HEK293 (cell line): ENCODE measurements around the gene FOXF1.

Experiments used
- BCL11A ChIP-seq: fragments of 450-650 bp; formaldehyde crosslinking; IDR thresholded peaks from 2 replicates; pipeline ENCODE4 v1.5.1; 2016; ENCODE audit warnings: low read depth, missing biosample characterization, missing genetic modification characterization
- YY1 ChIP-seq: fragments of 450-650 bp; formaldehyde crosslinking; IDR thresholded peaks from 2 replicates; pipeline ENCODE4 v1.5.1; 2018; ENCODE audit warnings: missing biosample characterization, missing genetic modification characterization
- ZNF24 ChIP-seq: fragments of 450-650 bp; formaldehyde crosslinking; IDR thresholded peaks from 2 replicates; pipeline ENCODE4 v1.5.1; 2016; ENCODE audit warnings: missing biosample characterization, missing genetic modification characterization
- ZNF350 ChIP-seq: fragments of 450-650 bp; formaldehyde crosslinking; IDR thresholded peaks from 2 replicates; pipeline ENCODE4 v1.5.0; 2017; ENCODE audit warnings: missing biosample characterization, mild to moderate bottlenecking, missing genetic modification characterization
- ZNF394 ChIP-seq: fragments of 450-650 bp; formaldehyde crosslinking; IDR thresholded peaks from 2 replicates; pipeline ENCODE4 v1.5.1; 2016; ENCODE audit warnings: missing biosample characterization, missing genetic modification characterization, mild to moderate bottlenecking, moderate library complexity, borderline replicate concordance
- ZNF548 ChIP-seq: fragments of 450-650 bp; formaldehyde crosslinking; IDR thresholded peaks from 2 replicates; pipeline ENCODE4 v1.5.1; 2016; ENCODE audit warnings: missing biosample characterization, missing genetic modification characterization
- ZNF624 ChIP-seq: fragments of 450-650 bp; formaldehyde crosslinking; IDR thresholded peaks from 2 replicates; pipeline ENCODE4 v1.5.1; 2017; ENCODE audit warnings: missing biosample characterization, missing genetic modification characterization
- ZNF707 ChIP-seq: fragments of 450-650 bp; formaldehyde crosslinking; IDR thresholded peaks from 2 replicates; pipeline ENCODE4 v1.5.1; 2016; ENCODE audit warnings: missing biosample characterization, missing genetic modification characterization
- TF ChIP-seq, protein P1 (sequence below): fragments of 450-650 bp; formaldehyde crosslinking; IDR thresholded peaks from 2 replicates; pipeline ENCODE4 v1.5.1; 2016; ENCODE audit warnings: missing biosample characterization, missing genetic modification characterization
- TF ChIP-seq, protein P2 (sequence below): fragments of 450-650 bp; formaldehyde crosslinking; IDR thresholded peaks from 2 replicates; pipeline ENCODE4 v1.5.1; 2016; ENCODE audit warnings: missing biosample characterization, missing genetic modification characterization
- TF ChIP-seq, protein P3 (sequence below): fragments of 450-650 bp; formaldehyde crosslinking; optimal IDR thresholded peaks from 2 replicates; pipeline ENCODE3; 2016; ENCODE audit warnings: missing biosample characterization, mild to moderate bottlenecking, missing genetic modification characterization
- TF ChIP-seq, protein P4 (sequence below): fragments of 450-650 bp; formaldehyde crosslinking; IDR thresholded peaks from 2 replicates; pipeline ENCODE4 v1.5.1; 2017; ENCODE audit warnings: missing biosample characterization, missing genetic modification characterization

DNA sequence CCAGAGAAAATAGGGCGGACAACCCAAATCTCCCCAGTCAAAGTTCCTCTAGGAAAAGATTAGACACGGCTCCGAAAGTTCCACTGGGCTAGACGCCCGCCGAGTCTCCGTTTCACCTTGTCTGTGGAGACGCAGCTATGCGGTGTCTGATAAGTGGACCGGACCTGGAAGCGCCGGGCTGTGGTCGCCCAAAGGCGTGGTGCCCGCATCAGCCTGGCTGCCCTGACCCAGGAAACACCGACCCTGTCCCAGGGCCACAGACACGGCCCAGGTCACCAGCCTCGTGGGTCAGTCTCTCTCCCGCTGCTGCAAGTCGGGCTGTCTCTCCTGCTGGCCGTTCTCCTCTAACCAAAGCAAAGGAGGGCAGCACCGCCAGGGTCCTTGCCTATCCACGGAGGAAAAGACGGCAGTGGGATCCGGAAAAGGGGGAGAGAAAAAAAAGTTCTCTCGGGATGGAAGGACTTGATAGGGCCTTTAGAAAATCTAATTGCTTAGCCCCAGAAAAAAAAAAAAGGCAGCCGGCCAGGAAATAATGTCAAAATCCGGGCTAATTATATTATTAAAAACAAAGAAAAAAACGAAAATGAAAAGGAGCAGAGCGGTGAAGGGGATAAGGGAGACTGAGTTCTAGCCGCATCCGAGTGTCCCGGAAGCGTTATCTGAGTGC lies 13.9 kb upstream of the FOXF1 start:
- TF ChIP-seq, protein P1, sequence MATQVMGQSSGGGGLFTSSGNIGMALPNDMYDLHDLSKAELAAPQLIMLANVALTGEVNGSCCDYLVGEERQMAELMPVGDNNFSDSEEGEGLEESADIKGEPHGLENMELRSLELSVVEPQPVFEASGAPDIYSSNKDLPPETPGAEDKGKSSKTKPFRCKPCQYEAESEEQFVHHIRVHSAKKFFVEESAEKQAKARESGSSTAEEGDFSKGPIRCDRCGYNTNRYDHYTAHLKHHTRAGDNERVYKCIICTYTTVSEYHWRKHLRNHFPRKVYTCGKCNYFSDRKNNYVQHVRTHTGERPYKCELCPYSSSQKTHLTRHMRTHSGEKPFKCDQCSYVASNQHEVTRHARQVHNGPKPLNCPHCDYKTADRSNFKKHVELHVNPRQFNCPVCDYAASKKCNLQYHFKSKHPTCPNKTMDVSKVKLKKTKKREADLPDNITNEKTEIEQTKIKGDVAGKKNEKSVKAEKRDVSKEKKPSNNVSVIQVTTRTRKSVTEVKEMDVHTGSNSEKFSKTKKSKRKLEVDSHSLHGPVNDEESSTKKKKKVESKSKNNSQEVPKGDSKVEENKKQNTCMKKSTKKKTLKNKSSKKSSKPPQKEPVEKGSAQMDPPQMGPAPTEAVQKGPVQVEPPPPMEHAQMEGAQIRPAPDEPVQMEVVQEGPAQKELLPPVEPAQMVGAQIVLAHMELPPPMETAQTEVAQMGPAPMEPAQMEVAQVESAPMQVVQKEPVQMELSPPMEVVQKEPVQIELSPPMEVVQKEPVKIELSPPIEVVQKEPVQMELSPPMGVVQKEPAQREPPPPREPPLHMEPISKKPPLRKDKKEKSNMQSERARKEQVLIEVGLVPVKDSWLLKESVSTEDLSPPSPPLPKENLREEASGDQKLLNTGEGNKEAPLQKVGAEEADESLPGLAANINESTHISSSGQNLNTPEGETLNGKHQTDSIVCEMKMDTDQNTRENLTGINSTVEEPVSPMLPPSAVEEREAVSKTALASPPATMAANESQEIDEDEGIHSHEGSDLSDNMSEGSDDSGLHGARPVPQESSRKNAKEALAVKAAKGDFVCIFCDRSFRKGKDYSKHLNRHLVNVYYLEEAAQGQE (tag by site-specific recombination), result no peak
- TF ChIP-seq ZNF24 (tag by site-specific recombination), result no peak
- TF ChIP-seq, protein P2, sequence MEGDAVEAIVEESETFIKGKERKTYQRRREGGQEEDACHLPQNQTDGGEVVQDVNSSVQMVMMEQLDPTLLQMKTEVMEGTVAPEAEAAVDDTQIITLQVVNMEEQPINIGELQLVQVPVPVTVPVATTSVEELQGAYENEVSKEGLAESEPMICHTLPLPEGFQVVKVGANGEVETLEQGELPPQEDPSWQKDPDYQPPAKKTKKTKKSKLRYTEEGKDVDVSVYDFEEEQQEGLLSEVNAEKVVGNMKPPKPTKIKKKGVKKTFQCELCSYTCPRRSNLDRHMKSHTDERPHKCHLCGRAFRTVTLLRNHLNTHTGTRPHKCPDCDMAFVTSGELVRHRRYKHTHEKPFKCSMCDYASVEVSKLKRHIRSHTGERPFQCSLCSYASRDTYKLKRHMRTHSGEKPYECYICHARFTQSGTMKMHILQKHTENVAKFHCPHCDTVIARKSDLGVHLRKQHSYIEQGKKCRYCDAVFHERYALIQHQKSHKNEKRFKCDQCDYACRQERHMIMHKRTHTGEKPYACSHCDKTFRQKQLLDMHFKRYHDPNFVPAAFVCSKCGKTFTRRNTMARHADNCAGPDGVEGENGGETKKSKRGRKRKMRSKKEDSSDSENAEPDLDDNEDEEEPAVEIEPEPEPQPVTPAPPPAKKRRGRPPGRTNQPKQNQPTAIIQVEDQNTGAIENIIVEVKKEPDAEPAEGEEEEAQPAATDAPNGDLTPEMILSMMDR (tag by site-specific recombination), result no peak
- TF ChIP-seq BCL11A, result no peak
- no peak for TF ChIP-seq YY1 (tag by site-specific recombination)
- TF ChIP-seq, protein P3, sequence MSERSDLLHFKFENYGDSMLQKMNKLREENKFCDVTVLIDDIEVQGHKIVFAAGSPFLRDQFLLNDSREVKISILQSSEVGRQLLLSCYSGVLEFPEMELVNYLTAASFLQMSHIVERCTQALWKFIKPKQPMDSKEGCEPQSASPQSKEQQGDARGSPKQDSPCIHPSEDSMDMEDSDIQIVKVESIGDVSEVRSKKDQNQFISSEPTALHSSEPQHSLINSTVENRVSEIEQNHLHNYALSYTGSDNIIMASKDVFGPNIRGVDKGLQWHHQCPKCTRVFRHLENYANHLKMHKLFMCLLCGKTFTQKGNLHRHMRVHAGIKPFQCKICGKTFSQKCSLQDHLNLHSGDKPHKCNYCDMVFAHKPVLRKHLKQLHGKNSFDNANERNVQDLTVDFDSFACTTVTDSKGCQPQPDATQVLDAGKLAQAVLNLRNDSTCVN (tag by site-specific recombination), result no peak
- TF ChIP-seq ZNF394 (tag by site-specific recombination), result no peak
- no peak for TF ChIP-seq ZNF707 (tag by site-specific recombination)
- TF ChIP-seq, protein P4, sequence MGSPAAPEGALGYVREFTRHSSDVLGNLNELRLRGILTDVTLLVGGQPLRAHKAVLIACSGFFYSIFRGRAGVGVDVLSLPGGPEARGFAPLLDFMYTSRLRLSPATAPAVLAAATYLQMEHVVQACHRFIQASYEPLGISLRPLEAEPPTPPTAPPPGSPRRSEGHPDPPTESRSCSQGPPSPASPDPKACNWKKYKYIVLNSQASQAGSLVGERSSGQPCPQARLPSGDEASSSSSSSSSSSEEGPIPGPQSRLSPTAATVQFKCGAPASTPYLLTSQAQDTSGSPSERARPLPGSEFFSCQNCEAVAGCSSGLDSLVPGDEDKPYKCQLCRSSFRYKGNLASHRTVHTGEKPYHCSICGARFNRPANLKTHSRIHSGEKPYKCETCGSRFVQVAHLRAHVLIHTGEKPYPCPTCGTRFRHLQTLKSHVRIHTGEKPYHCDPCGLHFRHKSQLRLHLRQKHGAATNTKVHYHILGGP (tag by site-specific recombination), result no peak
- TF ChIP-seq ZNF624 (tag by site-specific recombination), result no peak
- no peak for TF ChIP-seq ZNF548 (tag by site-specific recombination)
- no peak for TF ChIP-seq ZNF350
